Measurements from ENCODE around the gene PRKCE. TPM values are rescaled to one million over a fixed set of nuclear protein-coding genes. Genes with fewer than 3 reads are reported as not detected.

Gene PRKCE
- total RNA-seq, 1 experiment from 2014 or later: 2.4 TPM

DNA sequence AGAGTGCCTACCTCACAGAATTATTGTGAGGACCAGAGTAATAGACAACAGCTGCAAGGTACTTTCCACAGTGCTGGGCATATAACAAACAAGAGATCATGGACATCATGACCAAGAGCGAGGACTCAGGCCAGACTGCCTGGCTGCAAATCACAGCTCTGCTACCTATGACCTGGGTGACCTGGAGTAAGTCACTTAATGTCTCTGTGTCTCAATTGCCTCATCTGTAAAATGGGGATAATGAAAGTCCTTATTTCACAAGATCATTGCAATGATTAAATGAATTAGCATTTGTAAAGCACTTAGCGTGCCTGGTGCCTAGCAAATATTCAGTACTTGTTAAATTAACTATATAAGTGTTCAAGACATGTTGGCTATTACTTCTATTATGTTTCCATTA is 59.7 kb downstream of the PRKCE start:
- intact Hi-C loops (cut with micrococcal nuclease; ENCODE audit: unreplicated experiment): no loop called here
- POLR2A ChIA-PET (ENCODE audit: low non-redundant PET): no interaction called here
- CTCF ChIA-PET: no interaction called here

GRCh38 chr2:45712570-45712969 is 61.1 kb downstream of the PRKCE start:
- H3K4me3 ChIP-seq (ENCODE audit: low read depth, low read length, poor library complexity, severe bottlenecking): no peak overlapping the region
- intact Hi-C loops (cut with micrococcal nuclease; ENCODE audit: unreplicated experiment): no loop called here
- no peak for TF ChIP-seq EZH2 (IDR thresholded peaks at IDR 0.05; ENCODE audit: borderline replicate concordance, low read depth, low read length, poor library complexity, severe bottlenecking)
- TF ChIP-seq, protein P1, sequence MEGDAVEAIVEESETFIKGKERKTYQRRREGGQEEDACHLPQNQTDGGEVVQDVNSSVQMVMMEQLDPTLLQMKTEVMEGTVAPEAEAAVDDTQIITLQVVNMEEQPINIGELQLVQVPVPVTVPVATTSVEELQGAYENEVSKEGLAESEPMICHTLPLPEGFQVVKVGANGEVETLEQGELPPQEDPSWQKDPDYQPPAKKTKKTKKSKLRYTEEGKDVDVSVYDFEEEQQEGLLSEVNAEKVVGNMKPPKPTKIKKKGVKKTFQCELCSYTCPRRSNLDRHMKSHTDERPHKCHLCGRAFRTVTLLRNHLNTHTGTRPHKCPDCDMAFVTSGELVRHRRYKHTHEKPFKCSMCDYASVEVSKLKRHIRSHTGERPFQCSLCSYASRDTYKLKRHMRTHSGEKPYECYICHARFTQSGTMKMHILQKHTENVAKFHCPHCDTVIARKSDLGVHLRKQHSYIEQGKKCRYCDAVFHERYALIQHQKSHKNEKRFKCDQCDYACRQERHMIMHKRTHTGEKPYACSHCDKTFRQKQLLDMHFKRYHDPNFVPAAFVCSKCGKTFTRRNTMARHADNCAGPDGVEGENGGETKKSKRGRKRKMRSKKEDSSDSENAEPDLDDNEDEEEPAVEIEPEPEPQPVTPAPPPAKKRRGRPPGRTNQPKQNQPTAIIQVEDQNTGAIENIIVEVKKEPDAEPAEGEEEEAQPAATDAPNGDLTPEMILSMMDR (conservative IDR thresholded peaks at IDR 0.05; ENCODE audit: low read depth, low read length): no peak
- H3K27me3 ChIP-seq (replicated peaks; ENCODE audit: insufficient read depth, low read depth, low read length, poor library complexity): no peaks in the 10 kb centered on the region
- H3K9me3 ChIP-seq (ENCODE audit: low read depth, low read length, poor library complexity, severe bottlenecking): no peaks in the 10 kb centered on the region
- POLR2A ChIA-PET (ENCODE audit: low non-redundant PET): no interaction called here
- no peak for DNase-seq (ENCODE audit: low spot score)
- CTCF ChIA-PET: no interaction called here
- no TSS peak for BruUV-seq (replicated peaks)
- no peaks in the 10 kb centered on the region for H3K4me1 ChIP-seq (ENCODE audit: insufficient read depth, low read length, poor library complexity, severe bottlenecking)
- no peaks in the 10 kb centered on the region for H3K36me3 ChIP-seq (ENCODE audit: insufficient read depth, low read length, poor library complexity, severe bottlenecking)
- no peak overlapping the region for H3K27ac ChIP-seq (ENCODE audit: low read depth, low read length, poor library complexity, severe bottlenecking)

More for the DNA sequence above, 59.7 kb downstream of the PRKCE start:
- Histone ChIP-seq H3K4me3 (ENCODE audit: low read depth, low read length, poor library complexity, severe bottlenecking) (no peak overlapping the region), H3K4me1 (ENCODE audit: insufficient read depth, low read length, poor library complexity, severe bottlenecking) (no peaks in the 10 kb centered on the region), H3K27ac (ENCODE audit: low read depth, low read length, poor library complexity, severe bottlenecking) (no peak overlapping the region), H3K27me3 (replicated peaks; ENCODE audit: insufficient read depth, low read depth, low read length, poor library complexity) (no peaks in the 10 kb centered on the region), H3K36me3 (ENCODE audit: insufficient read depth, low read length, poor library complexity, severe bottlenecking) (no peaks in the 10 kb centered on the region), H3K9me3 (ENCODE audit: low read depth, low read length, poor library complexity, severe bottlenecking) (no peaks in the 10 kb centered on the region)
- TF ChIP-seq, protein P1 (conservative IDR thresholded peaks at IDR 0.05; ENCODE audit: low read depth, low read length): no peak
- TF ChIP-seq EZH2 (IDR thresholded peaks at IDR 0.05; ENCODE audit: borderline replicate concordance, low read depth, low read length, poor library complexity, severe bottlenecking): no peak
- BruUV-seq (replicated peaks): no TSS peak
- no peak for DNase-seq (ENCODE audit: low spot score)

DNA sequence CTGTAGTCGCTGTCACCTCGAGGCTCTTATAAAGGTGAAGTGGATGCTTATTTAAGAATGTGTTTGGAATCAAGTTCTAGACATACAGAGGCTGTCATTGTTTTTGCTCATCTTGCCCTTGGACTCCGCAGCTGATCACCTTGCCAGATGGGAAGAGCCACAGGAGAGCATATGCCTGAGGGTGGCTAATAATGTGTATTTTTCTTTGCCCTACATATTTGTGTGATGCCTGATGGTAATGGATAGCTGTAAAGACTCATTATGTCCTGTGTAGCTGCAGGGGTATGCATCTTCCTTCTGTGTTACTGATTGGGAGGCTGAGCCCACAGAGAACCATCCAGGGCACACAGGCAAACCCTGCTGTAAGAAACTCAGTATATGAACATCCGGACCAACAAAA is 61.7 kb downstream of the PRKCE start:
- Histone ChIP-seq H3K9me3 (ENCODE audit: low read depth, low read length, poor library complexity, severe bottlenecking) (no peaks in the 10 kb centered on the region), H3K27me3 (replicated peaks; ENCODE audit: insufficient read depth, low read depth, low read length, poor library complexity) (no peaks in the 10 kb centered on the region), H3K36me3 (ENCODE audit: insufficient read depth, low read length, poor library complexity, severe bottlenecking) (no peaks in the 10 kb centered on the region), H3K4me1 (ENCODE audit: insufficient read depth, low read length, poor library complexity, severe bottlenecking) (no peaks in the 10 kb centered on the region), H3K27ac (ENCODE audit: low read depth, low read length, poor library complexity, severe bottlenecking) (no peak overlapping the region), H3K4me3 (ENCODE audit: low read depth, low read length, poor library complexity, severe bottlenecking) (no peak overlapping the region)
- DNase-seq (ENCODE audit: low spot score): no peak
- TF ChIP-seq, protein P1 (conservative IDR thresholded peaks at IDR 0.05; ENCODE audit: low read depth, low read length): no peak
- TF ChIP-seq EZH2 (IDR thresholded peaks at IDR 0.05; ENCODE audit: borderline replicate concordance, low read depth, low read length, poor library complexity, severe bottlenecking): no peak
- CTCF ChIA-PET: no interaction called here
- intact Hi-C loops (cut with micrococcal nuclease; ENCODE audit: unreplicated experiment): no loop called here
- BruUV-seq (replicated peaks): no TSS peak
- POLR2A ChIA-PET (ENCODE audit: low non-redundant PET): no interaction called here
